Muscle layer of colon (tissue), 2 donors: ENCODE measurements around the gene PLEKHG5.

ENCODE experiments used
- H3K27ac ChIP-seq: one replicate; pipeline ENCODE4 v1.7.0; 2013; ENCODE audit warnings: low read depth, mild to moderate bottlenecking, low read length, moderate library complexity
- H3K27me3 ChIP-seq, 2 donors: one replicate each; pipeline ENCODE4 v1.7.0; 2013; ENCODE audit warnings: low read length in 2 of 2, mild to moderate bottlenecking in 2 of 2; ENCODE audit not compliant: insufficient read depth in 2 of 2, control insufficient read depth in 1 of 2
- H3K36me3 ChIP-seq: one replicate; pipeline ENCODE4 v1.7.0; 2013; ENCODE audit warnings: mild to moderate bottlenecking, low read length; ENCODE audit not compliant: insufficient read depth
- H3K4me1 ChIP-seq: one replicate; pipeline ENCODE4 v1.7.0; 2013; ENCODE audit warnings: mild to moderate bottlenecking, low read length; ENCODE audit not compliant: insufficient read depth
- H3K4me3 ChIP-seq, 2 donors: one replicate each; pipeline ENCODE4 v1.7.0; 2013; ENCODE audit warnings: low read length in 2 of 2, low read depth in 1 of 2, mild to moderate bottlenecking in 1 of 2, moderate library complexity in 1 of 2
- H3K9ac ChIP-seq: one replicate; pipeline ENCODE4 v1.7.0; 2013; ENCODE audit warnings: low read length
- H3K9me3 ChIP-seq: one replicate; pipeline ENCODE4 v1.7.0; 2013; ENCODE audit warnings: mild to moderate bottlenecking, low read length
- donor health status: abdominal sarcoma.
- donor health status: Adenocarcinoma of cecum.

PLEKHG5 gene

DNA sequence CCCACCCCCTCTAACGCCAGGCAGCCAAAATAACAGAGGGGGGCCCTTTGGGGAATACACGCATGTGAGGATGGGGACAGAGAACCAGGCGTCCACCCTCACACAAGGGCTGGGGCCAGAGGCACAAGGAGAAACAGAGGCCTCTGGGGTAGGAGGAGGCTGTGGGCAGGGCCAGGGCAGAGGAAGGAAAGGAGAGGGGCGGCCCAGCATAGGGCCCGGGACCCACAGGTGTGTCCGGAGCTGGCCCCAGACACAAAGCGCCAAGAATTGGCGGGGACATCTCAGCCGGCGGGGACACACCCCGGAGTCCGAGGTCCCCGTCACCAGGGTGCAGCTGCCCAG is 6.7 kb downstream of the PLEKHG5 start:
- no peak overlapping the region for H3K27ac ChIP-seq
- no peaks in the 10 kb centered on the region for H3K9me3 ChIP-seq
- H3K4me1 ChIP-seq = peaks cover 10% of the 10 kb centered on the region
- H3K36me3 ChIP-seq = no peaks in the 10 kb centered on the region
- no peak overlapping the region for H3K9ac ChIP-seq
- H3K4me3 ChIP-seq = no peak overlapping the region
- peaks cover 8 to 42% of the 10 kb centered on the region in 2 donors for H3K27me3 ChIP-seq

GRCh38 chr1:6483761-6484117 is 7.7 kb downstream of the PLEKHG5 start:
- H3K4me1 ChIP-seq = peaks cover 10% of the 10 kb centered on the region
- H3K36me3 ChIP-seq = no peaks in the 10 kb centered on the region
- no peak overlapping the region for H3K9ac ChIP-seq
- no peak overlapping the region for H3K27ac ChIP-seq
- peaks cover 8 to 32% of the 10 kb centered on the region in 2 donors for H3K27me3 ChIP-seq
- no peaks in the 10 kb centered on the region for H3K9me3 ChIP-seq
- no peak overlapping the region for H3K4me3 ChIP-seq

DNA sequence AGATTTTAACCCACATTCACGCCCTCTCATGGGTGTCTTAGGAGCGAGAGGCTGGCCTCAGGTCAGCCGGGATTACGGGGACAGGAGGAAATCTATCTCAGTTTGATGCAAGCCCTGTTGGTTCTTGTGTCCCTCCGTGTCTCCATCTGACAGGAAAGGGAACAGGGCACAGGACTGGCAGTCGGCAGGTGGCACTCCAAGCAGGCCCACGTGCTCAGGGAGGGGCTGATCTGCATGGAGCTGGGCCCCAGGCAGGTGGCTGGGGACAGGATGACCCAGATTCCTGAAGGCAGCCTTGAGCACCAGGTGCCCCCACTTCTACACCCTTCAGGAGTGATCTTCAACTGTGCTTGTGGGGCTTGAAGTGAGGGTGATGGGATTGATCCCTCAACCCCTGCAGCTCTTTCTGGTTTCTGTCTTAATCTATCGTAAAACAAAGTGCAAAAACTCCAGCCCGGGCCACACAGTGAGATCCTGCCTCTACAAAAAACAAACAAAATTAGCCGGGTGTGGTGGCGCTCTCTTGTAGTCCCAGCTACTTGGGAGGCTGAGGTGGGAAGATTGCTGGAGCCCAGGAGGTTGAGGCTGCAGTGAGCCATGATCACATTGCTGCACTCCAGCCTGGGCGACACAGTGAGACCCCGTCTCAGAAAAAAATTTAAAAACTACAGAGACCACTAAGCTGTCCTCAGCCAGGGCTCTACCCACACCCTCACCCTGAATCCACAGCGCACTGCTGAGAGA is 8.3 kb downstream of the PLEKHG5 start:
- Histone ChIP-seq H3K4me1 (peaks cover 10% of the 10 kb centered on the region), H3K4me3 (no peak overlapping the region), H3K9ac (no peak overlapping the region), H3K9me3 (no peaks in the 10 kb centered on the region), H3K36me3 (no peaks in the 10 kb centered on the region), H3K27ac (no peak overlapping the region), H3K27me3 (peaks cover 8 to 31% of the 10 kb centered on the region in 2 donors)

DNA sequence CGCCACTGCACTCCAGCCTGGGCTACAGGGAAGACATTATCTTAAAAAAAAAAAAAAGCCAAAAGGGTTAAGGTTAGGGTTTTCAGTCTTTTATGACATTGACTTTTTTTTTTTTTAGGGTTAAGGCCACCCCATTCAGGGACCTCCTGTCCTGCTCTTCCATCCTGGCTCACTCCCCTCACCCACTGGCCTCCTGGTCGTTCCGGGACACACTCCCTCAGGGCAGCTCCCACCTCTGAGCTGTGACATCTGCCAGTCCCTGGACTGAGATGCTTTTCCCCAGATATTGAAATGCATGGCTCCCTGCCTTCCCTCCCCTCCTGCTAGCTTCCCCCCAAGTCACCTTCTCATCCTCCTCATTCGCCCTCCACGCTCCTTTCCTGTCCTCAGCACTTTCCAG is 9.6 kb downstream of the PLEKHG5 start:
- H3K36me3 ChIP-seq = no peaks in the 10 kb centered on the region
- H3K9me3 ChIP-seq = no peaks in the 10 kb centered on the region
- no peak overlapping the region for H3K9ac ChIP-seq
- H3K27me3 ChIP-seq = peaks cover 8 to 27% of the 10 kb centered on the region in 2 donors
- H3K4me1 ChIP-seq = peaks cover 10% of the 10 kb centered on the region
- no peak overlapping the region for H3K27ac ChIP-seq
- H3K4me3 ChIP-seq = no peak overlapping the region

DNA sequence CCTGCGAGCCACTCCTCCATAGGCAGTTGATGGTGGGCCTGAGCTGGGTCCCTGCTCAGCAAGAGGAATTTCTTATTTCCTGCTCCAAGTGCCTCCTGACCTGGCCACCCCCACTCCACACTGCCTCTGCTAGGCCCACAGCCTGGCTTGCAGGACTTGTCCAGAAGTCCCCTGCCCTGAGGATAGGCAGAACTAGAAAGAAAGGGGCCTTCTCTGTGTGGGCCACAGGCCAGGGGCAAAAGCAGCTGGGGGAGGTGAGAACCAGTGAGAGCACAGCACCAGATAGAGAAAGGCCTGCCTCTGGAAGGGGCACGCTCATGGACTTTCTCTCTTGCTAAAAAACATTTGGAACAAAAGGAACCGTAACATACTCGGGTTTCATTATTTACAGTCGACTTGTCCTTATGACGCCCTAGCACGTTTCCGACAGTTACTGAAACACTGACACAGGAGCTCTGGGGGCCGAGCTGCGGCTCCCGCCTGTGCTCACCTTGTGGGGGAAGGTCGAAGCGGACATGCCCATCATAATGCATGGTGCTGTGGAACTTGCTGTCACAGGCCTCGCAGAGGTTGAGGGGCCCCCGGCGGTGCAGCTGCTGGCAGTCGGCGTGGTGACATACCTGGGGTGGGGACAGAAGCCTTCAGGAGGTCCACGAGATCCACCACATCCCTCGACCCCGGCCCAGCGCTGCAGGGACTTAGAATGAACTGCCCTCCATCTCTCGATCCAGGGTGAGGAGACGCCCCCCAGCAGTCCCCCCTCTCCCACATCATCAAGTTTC is 14.2 kb downstream of the PLEKHG5 start:
- Histone ChIP-seq H3K9ac (no peak overlapping the region), H3K36me3 (no peaks in the 10 kb centered on the region), H3K27ac (no peak overlapping the region)

GRCh38 chr1:6476483-6476882 is 15.0 kb downstream of the PLEKHG5 start:
- H3K27ac ChIP-seq = no peak overlapping the region
- H3K4me1 ChIP-seq = no peaks in the 10 kb centered on the region
- H3K4me3 ChIP-seq = no peak overlapping the region
- no peak overlapping the region for H3K9ac ChIP-seq
- no peaks in the 10 kb centered on the region for H3K36me3 ChIP-seq
- H3K27me3 ChIP-seq = no peaks in the 10 kb centered on the region
- no peaks in the 10 kb centered on the region for H3K9me3 ChIP-seq

More for the DNA sequence above, 14.2 kb downstream of the PLEKHG5 start:
- H3K4me3 ChIP-seq = no peak overlapping the region
- H3K27me3 ChIP-seq = no peaks in the 10 kb centered on the region
- no peaks in the 10 kb centered on the region for H3K4me1 ChIP-seq
- no peaks in the 10 kb centered on the region for H3K9me3 ChIP-seq

DNA sequence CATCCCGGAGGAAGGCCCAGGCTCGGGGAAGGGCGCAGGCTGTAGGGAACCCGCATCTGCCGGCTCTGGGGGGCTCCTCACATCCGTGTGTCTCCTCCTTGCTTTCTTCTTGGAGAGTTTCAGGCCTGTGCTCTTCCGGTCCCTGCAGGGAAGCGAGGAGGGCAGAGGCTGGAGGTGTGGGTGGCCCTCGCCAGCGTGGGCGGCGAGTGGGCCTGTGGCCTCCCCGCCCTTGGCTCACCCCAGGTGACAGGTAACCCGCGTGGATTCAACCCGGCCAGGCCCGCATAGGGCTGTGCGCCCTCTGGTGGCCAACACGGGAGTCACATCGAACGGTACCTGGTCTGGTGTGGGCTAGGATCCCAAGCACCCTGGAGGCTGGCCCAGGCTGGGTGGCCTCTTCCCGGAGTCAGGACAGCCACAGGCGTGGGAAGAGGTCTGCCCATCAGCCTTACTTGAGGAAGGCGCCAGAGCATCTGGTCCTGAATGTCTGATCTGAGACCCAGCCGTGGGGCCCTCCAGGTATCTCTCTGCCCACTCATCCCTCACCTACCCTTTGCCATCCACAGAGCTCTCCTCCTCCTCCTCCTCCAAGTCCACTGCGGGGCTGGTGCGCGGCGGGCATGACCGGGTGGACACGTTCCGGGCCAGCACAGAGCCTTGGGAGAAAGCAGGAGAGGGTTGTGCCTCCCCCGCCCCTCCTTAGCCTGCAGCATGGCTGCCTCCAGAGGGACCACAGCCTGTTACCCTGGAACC is 15.9 kb downstream of the PLEKHG5 start:
- Histone ChIP-seq H3K9ac (no peak overlapping the region), H3K27ac (no peak overlapping the region), H3K9me3 (no peaks in the 10 kb centered on the region), H3K27me3 (no peaks in the 10 kb centered on the region), H3K4me1 (no peaks in the 10 kb centered on the region), H3K4me3 (no peak overlapping the region), H3K36me3 (no peaks in the 10 kb centered on the region)

DNA sequence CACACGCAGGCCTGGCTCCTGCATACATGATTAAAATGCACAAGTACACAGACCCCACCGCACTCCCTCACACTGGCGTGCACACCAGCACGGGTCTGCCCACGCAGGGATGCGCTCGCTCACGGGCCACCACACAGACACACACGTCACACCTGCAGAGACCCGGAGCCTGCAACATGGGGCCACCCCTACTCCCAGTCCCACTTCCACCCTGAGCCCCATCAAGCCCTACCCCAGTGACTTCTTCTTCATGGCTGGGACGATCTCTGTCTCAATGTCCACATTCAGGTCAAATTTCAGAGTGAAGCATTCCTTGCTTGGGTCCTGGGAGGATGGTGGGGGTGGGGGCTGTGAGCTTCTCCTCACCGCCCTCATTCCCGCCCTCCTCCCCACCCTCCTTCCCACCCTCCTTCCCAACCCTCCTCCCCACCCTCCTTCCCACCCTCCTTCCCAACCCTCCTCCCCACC is 16.6 kb downstream of the PLEKHG5 start:
- Histone ChIP-seq H3K9ac (no peak overlapping the region), H3K9me3 (no peaks in the 10 kb centered on the region), H3K27ac (no peak overlapping the region), H3K27me3 (no peaks in the 10 kb centered on the region), H3K4me1 (no peaks in the 10 kb centered on the region), H3K36me3 (no peaks in the 10 kb centered on the region), H3K4me3 (no peak overlapping the region)

DNA sequence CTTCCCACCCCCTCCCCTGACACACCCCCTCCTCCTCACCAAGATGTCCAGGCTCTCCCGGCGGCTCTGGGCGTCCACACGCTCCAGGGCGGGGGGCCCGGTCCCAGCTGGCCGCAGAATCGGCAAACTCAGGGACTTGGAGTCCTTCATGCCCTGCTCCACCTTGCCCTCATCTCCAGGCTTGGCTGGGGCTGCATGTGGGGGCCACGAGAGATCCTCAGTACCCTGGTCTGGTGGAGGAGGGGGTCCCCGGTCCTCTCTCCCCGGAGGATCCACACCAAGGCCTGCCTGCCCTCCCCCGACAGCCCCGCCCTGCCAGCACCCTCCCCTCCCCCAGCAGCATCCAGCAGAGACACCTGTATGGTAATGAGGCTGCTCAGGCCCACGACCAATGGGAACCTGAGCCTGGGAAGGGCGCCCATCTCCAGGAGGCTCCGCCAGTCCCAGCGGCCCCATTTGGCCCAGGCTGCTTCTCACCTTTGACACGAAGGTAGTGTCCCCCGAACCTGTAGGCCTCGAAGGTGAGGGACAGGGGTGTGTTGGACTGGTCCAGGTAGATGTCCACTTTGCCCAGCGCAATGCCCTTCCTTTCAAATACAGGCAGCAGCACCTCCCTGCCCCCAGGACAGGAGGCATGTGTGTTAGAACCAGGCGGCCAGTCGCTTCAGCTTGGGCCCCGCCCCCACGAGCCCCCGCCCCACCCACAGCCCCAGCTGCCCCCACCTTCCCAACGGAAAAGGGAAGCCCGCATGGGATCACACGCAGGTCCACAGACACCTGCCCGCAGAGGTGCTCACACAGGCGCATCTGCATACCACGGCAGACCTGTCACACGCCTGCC is 17.3 kb downstream of the PLEKHG5 start:
- Histone ChIP-seq H3K9ac (no peak overlapping the region), H3K27ac (no peak overlapping the region), H3K4me1 (no peaks in the 10 kb centered on the region), H3K27me3 (no peaks in the 10 kb centered on the region), H3K36me3 (no peaks in the 10 kb centered on the region), H3K9me3 (no peaks in the 10 kb centered on the region), H3K4me3 (no peak overlapping the region)

GRCh38 chr1:6473156-6473555 is 18.3 kb downstream of the PLEKHG5 start:
- no peaks in the 10 kb centered on the region for H3K4me1 ChIP-seq
- H3K9me3 ChIP-seq = no peaks in the 10 kb centered on the region
- no peak overlapping the region for H3K4me3 ChIP-seq
- H3K9ac ChIP-seq = no peak overlapping the region
- H3K27me3 ChIP-seq = no peaks in the 10 kb centered on the region
- H3K27ac ChIP-seq = no peak overlapping the region
- H3K36me3 ChIP-seq = no peaks in the 10 kb centered on the region

- no peaks in the 10 kb centered on the region for H3K27me3 ChIP-seq
- H3K9ac ChIP-seq = no peak overlapping the region
- no peak overlapping the region for H3K4me3 ChIP-seq
- no peaks in the 10 kb centered on the region for H3K9me3 ChIP-seq
- H3K27ac ChIP-seq = no peak overlapping the region
- no peaks in the 10 kb centered on the region for H3K4me1 ChIP-seq
- H3K36me3 ChIP-seq = no peaks in the 10 kb centered on the region
Observed at GRCh38 chr1:6472391-6472790, 19.1 kb downstream of the PLEKHG5 start.
